GM12872 (cell line): ENCODE data around the gene ZC3H4.

Source experiments
- TF ChIP-seq, protein P1 (sequence below): IDR thresholded peaks from 3 replicates; pipeline ENCODE4 v1.5.1; 2011; ENCODE audit warnings: low read depth, mild to moderate bottlenecking, low read length, moderate library complexity; ENCODE audit not compliant: insufficient read depth

The ZC3H4 gene

DNA sequence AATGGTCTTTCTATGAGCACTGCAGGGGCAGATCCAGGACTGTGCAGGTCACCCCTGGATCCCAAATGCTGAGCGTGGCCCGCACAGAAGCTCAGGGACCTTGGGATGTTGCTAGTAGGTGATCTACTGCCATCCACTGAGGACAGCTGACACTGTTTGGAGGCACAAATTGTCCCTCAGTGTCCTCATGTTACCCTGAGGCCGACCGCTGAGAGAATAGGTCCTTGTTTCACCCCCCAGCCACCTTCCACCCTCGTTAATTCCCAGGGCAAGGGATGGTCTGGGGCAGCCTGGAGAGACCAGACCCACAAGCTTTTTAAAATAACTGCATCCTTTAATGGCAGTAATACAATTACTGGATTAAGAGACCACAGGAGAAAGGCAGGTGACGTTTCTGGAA is 49.7 kb downstream of the ZC3H4 start:
- TF ChIP-seq, protein P1, sequence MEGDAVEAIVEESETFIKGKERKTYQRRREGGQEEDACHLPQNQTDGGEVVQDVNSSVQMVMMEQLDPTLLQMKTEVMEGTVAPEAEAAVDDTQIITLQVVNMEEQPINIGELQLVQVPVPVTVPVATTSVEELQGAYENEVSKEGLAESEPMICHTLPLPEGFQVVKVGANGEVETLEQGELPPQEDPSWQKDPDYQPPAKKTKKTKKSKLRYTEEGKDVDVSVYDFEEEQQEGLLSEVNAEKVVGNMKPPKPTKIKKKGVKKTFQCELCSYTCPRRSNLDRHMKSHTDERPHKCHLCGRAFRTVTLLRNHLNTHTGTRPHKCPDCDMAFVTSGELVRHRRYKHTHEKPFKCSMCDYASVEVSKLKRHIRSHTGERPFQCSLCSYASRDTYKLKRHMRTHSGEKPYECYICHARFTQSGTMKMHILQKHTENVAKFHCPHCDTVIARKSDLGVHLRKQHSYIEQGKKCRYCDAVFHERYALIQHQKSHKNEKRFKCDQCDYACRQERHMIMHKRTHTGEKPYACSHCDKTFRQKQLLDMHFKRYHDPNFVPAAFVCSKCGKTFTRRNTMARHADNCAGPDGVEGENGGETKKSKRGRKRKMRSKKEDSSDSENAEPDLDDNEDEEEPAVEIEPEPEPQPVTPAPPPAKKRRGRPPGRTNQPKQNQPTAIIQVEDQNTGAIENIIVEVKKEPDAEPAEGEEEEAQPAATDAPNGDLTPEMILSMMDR = no peak

DNA sequence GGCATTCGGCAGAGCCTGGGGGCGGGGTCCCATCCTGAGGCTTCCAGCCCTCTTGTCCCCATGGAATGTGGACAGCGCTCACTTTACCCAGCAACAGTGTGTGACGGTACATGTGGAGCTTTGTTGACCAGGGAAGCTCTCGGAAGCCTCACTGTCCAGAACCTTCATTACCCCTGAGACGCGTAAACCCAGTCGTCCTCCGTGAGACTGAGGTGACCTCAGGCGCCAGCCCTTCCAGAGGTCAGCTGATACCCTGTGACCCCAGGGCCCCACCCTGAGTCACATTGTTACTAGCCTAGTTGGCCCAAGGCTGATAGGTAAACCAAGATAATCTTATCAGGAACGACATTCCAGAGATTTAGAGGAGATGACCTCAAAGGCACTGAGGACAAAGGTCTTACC is 55.0 kb downstream of the ZC3H4 start:
- TF ChIP-seq, protein P1 = no peak

DNA sequence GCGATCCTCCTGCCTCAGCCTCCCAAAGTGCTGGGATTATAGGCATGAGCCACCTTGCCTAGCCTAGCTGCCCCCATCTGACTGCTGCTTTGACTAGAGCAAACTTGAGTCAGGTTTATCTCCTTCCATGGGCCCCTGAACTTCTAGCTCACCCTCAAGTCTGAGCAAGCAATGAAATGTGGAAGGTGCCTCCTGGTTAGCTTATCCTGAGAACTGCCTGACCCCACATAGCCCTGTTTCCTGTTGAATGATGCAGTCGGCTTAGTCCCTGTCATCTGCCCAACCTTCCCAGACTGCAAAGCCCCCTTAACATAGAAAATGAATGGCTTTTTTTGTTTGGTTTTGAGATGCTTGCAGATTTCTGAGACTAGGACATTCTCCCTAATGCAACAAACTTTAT is 56.2 kb downstream of the ZC3H4 start:
- TF ChIP-seq, protein P1 = no peak

DNA sequence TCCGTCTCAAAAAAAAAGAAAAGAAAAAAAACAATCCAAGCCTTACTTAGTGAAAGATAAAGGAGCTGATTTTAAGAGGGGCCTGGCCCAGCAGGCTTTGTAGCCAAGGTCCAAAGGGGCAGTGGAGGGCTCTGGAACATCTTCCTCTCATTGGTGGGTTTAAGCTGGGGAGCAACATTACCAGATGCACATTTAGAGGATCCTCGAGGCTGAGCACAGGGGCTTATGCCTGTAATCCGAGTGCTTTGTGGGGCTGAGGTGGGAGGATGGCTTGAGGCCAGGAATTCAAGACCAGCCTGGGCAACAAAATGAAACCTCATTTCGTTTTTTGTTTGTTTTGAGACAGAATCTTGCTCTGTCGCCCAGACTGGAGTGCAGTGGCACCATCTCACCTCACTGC is 57.2 kb downstream of the ZC3H4 start:
- TF ChIP-seq, protein P1 = no peak

DNA sequence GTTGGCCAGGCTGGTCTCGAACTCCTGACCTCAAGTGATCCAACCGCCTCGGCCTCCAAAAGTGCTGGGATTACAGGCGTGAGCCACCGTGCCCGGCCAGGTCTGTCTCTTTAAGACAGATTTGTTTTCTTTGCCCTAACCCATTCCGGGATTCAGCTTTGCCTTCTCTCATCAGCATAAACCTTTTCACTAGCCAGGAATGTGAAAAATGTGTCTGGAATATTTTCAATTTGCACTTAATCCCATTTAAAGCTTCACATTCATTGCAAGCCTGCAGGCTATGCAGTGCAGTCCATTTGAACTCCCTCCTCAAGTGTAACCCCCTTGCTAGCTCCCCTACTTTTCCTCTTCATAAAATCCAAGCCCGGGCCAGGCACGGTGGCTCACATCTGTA is 64.3 kb downstream of the ZC3H4 start:
- TF ChIP-seq, protein P1 = no peak

DNA sequence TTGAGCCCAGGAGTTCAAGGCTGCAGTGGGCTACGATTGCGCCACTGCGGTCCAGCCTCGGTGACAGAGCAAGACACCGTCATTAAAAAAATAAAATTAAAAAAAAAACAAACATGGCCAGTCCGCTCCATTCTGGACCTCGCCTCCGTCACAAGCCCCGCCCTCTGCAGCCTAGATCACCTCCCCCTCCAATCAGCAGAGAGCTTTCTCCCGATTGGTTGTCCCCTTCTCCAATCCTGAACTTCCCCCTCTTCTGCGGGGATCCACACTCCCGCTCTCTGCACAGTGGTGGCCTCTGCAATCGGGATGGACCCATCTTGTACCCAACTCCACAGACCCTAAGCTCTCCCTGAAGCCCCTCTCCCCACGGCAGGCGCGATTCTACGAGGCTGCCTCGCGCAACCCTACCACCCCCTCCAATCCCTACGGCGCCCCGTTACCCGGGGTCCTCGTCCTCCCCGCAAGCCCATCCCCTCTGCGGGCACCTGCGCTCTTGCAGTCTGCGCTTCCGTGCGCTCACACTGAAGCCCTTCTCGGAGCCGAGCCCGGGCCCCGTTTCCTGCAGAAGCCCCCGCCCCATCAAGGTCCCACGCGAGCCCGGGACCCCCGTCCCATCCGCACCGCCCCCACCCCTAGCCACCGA is 65.7 kb downstream of the ZC3H4 start:
- TF ChIP-seq, protein P1 = no peak

DNA sequence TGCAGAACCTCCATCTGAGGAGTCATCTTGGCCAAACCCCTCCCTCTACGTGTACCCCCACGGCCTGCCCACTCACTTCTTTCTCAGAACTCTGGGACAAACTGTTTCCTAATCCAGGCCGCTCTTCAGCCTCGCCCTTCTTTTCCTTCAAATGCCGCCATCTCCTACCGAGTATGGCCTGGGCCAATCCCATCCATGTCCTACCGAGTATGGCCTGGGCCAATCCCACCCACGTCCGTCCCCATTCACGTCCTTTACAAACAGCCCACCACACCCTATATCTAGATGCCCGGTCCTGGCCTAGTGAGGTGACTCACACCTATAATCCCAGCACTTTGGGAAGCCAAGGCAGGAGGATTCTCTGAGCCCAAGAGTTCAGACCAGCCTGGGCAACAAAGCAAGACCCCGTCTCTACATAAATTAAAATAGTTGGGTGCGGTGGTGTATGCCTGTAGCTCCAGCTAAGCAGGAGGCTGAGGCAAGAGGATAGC is 66.3 kb downstream of the ZC3H4 start:
- TF ChIP-seq, protein P1 = no peak
